PC-3 (cell line): ENCODE data around the gene HDAC4. TPM values are rescaled to one million over a fixed set of nuclear protein-coding genes. Genes with fewer than 3 reads are reported as not detected.

Source experiments
- ATAC-seq: fragments of 200-7000 bp; cut with Tn5 transposase; 2 replicates; pipeline ENCODE4 v1.9.1; 2020; ENCODE audit warnings: mild to moderate bottlenecking, moderate library complexity
- BruUV-seq: library from RNA; stranded (reverse); fragments of 400-500 nt; replicated peaks from 2 replicates; lab custom pipeline; 2021; lab: Mats Ljungman, UMichigan
- CTCF ChIA-PET: fragments of 300-600 bp; sonication (Branson Sonifier 250); formaldehyde crosslinking; loops from one replicate; lab custom pipeline; 2022; ENCODE audit warnings: antibody characterized with exemption; lab: Charles Lee
- POLR2A ChIA-PET: fragments of 300-600 bp; sonication (Branson Sonifier 250); formaldehyde crosslinking; loops from one replicate; lab custom pipeline; 2022; ENCODE audit warnings: antibody characterized with exemption; ENCODE audit not compliant: unreplicated experiment; lab: Charles Lee
- DNase-seq: peaks from one replicate; pipeline ENCODE4 v3.0.0-alpha.2; 2015
- H2AFZ ChIP-seq: fragments of 300-600 bp; sonication (generic); 2 replicates; pipeline ENCODE4 v1.6.0; 2016; ENCODE audit warnings: antibody characterized with exemption, low read length
- H3F3A ChIP-seq: fragments of 300-600 bp; sonication (generic); one replicate; pipeline ENCODE4 v1.6.0; 2017; ENCODE audit warnings: antibody characterized with exemption, low read length, control low read depth, mild to moderate bottlenecking; ENCODE audit not compliant: unreplicated experiment
- H3K27ac ChIP-seq: fragments of 300-600 bp; sonication (generic); 2 replicates; pipeline ENCODE4 v1.5.1; 2016; ENCODE audit warnings: mild to moderate bottlenecking, low read length
- H3K27me3 ChIP-seq: fragments of 300-600 bp; sonication (generic); 2 replicates; pipeline ENCODE4 v1.6.1; 2016; ENCODE audit warnings: low read length, mixed read lengths
- H3K36me3 ChIP-seq: fragments of 300-600 bp; sonication (generic); 2 replicates; pipeline ENCODE4 v1.6.1; 2016; ENCODE audit warnings: low read depth, mixed run types, low read length, mixed read lengths
- H3K4me1 ChIP-seq: fragments of 300-600 bp; sonication (generic); 2 replicates; pipeline ENCODE4 v1.5.1; 2016; ENCODE audit warnings: low read length; ENCODE audit not compliant: insufficient read depth
- H3K4me2 ChIP-seq: fragments of 300-600 bp; sonication (generic); 2 replicates; pipeline ENCODE4 v1.6.0; 2016; ENCODE audit warnings: low read length
- H3K4me3 ChIP-seq: fragments of 300-600 bp; sonication (generic); 2 replicates; pipeline ENCODE4 v1.5.1; 2016; ENCODE audit warnings: mild to moderate bottlenecking, low read length, mixed read lengths
- H3K79me2 ChIP-seq: fragments of 300-600 bp; sonication (generic); 2 replicates; pipeline ENCODE4 v1.6.1; 2017; ENCODE audit warnings: low read length, mixed read lengths
- H3K9ac ChIP-seq: fragments of 300-600 bp; sonication (generic); 2 replicates; pipeline ENCODE4 v1.6.0; 2016; ENCODE audit warnings: mild to moderate bottlenecking, low read length
- H3K9me2 ChIP-seq: fragments of 300-600 bp; sonication (generic); replicated peaks from 2 replicates; pipeline ENCODE4 v1.6.1; 2016; ENCODE audit warnings: mixed run types, low read length, mixed read lengths
- H3K9me3 ChIP-seq: fragments of 300-600 bp; sonication (generic); 2 replicates; pipeline ENCODE4 v1.6.1; 2016; ENCODE audit warnings: low read length, mixed read lengths
- H4K20me1 ChIP-seq: fragments of 300-600 bp; sonication (generic); 2 replicates; pipeline ENCODE4 v1.6.1; 2016; ENCODE audit warnings: low read length, mixed read lengths
- CTCF ChIP-seq: fragments of 300-600 bp; sonication (generic); conservative IDR thresholded peaks from 2 replicates; pipeline ENCODE4 v1.5.1; 2017; ENCODE audit warnings: antibody characterized with exemption, low read depth, mild to moderate bottlenecking, low read length
- EZH2 ChIP-seq: fragments of 300-600 bp; sonication (generic); IDR thresholded peaks from one replicate; pipeline ENCODE4 v1.6.1; 2017; ENCODE audit warnings: antibody characterized with exemption, mild to moderate bottlenecking, low read length; ENCODE audit not compliant: unreplicated experiment
- EZH2phosphoT487 ChIP-seq: fragments of 300-600 bp; sonication (generic); IDR thresholded peaks from 2 replicates; pipeline ENCODE4 v1.6.1; 2018; ENCODE audit warnings: mild to moderate bottlenecking, antibody characterized with exemption, low read length, borderline replicate concordance
- intact Hi-C: fragments of 100-400 bp; cut with micrococcal nuclease; formaldehyde crosslinking; loops from 2 replicates; pipeline ENCODE4 v1.9.0; 2023
- total RNA-seq: library from RNA; depleted of rRNA; stranded (reverse); fragments of >200 nt; gene quantifications from 2 replicates; pipeline ENCODE4 v1.2.3, GENCODE V29; 2014

HDAC4 gene
- total RNA-seq, 1 experiment from 2014 or later, result 8.5 TPM

- no peak overlapping the region for H3K27ac ChIP-seq
- no peak overlapping the region for H2AFZ ChIP-seq
- no peaks in the 10 kb centered on the region for H3K9me3 ChIP-seq
- no peak overlapping the region for H3K4me2 ChIP-seq
- no peaks in the 10 kb centered on the region for H3K9me2 ChIP-seq
- intact Hi-C loops, result no loop called here
- ATAC-seq (no peak), DNase-seq (no peak)
- no peaks in the 10 kb centered on the region for H3K4me1 ChIP-seq
- TF ChIP-seq CTCF (no peak), EZH2 (no peak), EZH2phosphoT487 (no peak)
- BruUV-seq, result no TSS peak
- ChIA-PET CTCF (no interaction called here), POLR2A (no interaction called here)
- no peak overlapping the region for H3K9ac ChIP-seq
- H3F3A ChIP-seq, result no peaks in the 10 kb centered on the region
- H3K36me3 ChIP-seq, result no peaks in the 10 kb centered on the region
- no peaks in the 10 kb centered on the region for H3K79me2 ChIP-seq
- H4K20me1 ChIP-seq, result no peaks in the 10 kb centered on the region
- H3K4me3 ChIP-seq, result no peak overlapping the region
- peaks cover 22% of the 10 kb centered on the region for H3K27me3 ChIP-seq
Observed at GRCh38 chr2:239418918-239419317, 18.1 kb upstream of the HDAC4 start.

GRCh38 chr2:239412905-239413603 is 12.2 kb upstream of the HDAC4 start:
- peak; percentile 100 for ATAC-seq
- ChIA-PET CTCF (no interaction called here), POLR2A (interaction anchor here (0.6 kb wide), 1 partner anchor 12 kb away, joined by 3 read pairs; the partner anchor contains the start of gene HDAC4)
- Histone ChIP-seq H3K27ac (peak overlapping the region; percentile 59), H3K9ac (0 out of 2 replicates have a peak overlapping the region, but pooled peaks have one; percentile 3), H3K36me3 (no peaks in the 10 kb centered on the region), H3K4me1 (peaks cover 14% of the 10 kb centered on the region), H3K9me2 (no peaks in the 10 kb centered on the region), H3K27me3 (no peaks in the 10 kb centered on the region; the same call in 1 of the 2 replicates), H3F3A (no peaks in the 10 kb centered on the region), H3K79me2 (no peaks in the 10 kb centered on the region), H3K4me2 (peak overlapping the region; percentile 42), H2AFZ (no peak overlapping the region), H3K4me3 (no peak overlapping the region; the same call in 1 of the 2 replicates), H3K9me3 (no peaks in the 10 kb centered on the region), H4K20me1 (no peaks in the 10 kb centered on the region)
- DNase-seq, result peak; percentile 80
- intact Hi-C loops, result no loop called here
- no peak for TF ChIP-seq CTCF
- no peak for TF ChIP-seq EZH2
- TF ChIP-seq EZH2phosphoT487, result no peak
- no TSS peak for BruUV-seq

GRCh38 chr2:239411549-239412319 is 10.9 kb upstream of the HDAC4 start:
- Histone ChIP-seq H3K9me2 (no peaks in the 10 kb centered on the region), H3K4me2 (no peak overlapping the region), H3K27ac (no peak overlapping the region), H2AFZ (no peak overlapping the region), H3F3A (no peaks in the 10 kb centered on the region), H3K36me3 (no peaks in the 10 kb centered on the region), H3K9me3 (no peaks in the 10 kb centered on the region), H3K4me1 (peaks cover 14% of the 10 kb centered on the region), H3K4me3 (no peak overlapping the region), H3K27me3 (no peaks in the 10 kb centered on the region), H3K79me2 (no peaks in the 10 kb centered on the region), H3K9ac (no peak overlapping the region), H4K20me1 (no peaks in the 10 kb centered on the region)
- ChIA-PET CTCF (no interaction called here), POLR2A (no interaction called here)
- intact Hi-C loops, result no loop called here
- BruUV-seq, result no TSS peak
- DNase-seq (no peak), ATAC-seq (no peak)
- no peak for TF ChIP-seq EZH2
- TF ChIP-seq CTCF, result no peak
- TF ChIP-seq EZH2phosphoT487, result no peak
